ENCODE measurements around the gene MMADHC. TPM values are rescaled to one million over a fixed set of nuclear protein-coding genes. Genes with fewer than 3 reads are reported as not detected.

MMADHC gene
- total RNA-seq, 1 donor from 2014 or later: 182 TPM

- DNase-seq (ENCODE audit: low read depth): no peak
Measured at GRCh38 chr2:149559341-149560068, 28.1 kb downstream of the MMADHC start.

- no peak for DNase-seq (ENCODE audit: low read depth)
Measured at GRCh38 chr2:149556452-149556851, 31.1 kb downstream of the MMADHC start.

DNA sequence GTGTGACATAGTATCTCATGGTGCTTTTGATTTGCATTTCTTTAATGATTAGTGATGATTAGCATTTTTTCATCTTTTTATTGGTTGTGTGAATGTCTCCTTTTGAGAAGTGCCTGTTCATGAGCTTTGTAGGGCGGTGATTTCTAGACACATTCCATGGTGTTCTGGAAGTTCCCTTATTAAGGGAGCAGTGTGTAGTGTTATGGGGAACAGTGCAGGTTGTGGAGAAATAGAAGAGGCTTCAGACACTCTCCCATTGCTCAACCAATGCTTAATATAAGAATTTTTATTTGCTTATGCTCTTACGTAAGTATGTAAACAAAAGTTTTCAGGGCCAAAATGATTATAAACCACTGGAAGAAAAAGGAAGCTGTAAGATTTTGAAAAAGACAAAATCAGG, 34.7 kb downstream of the MMADHC start:
- DNase-seq (ENCODE audit: low read depth): no peak

GRCh38 chr2:149552226-149552625, 35.3 kb downstream of the MMADHC start:
- DNase-seq (ENCODE audit: low read depth): no peak

DNA sequence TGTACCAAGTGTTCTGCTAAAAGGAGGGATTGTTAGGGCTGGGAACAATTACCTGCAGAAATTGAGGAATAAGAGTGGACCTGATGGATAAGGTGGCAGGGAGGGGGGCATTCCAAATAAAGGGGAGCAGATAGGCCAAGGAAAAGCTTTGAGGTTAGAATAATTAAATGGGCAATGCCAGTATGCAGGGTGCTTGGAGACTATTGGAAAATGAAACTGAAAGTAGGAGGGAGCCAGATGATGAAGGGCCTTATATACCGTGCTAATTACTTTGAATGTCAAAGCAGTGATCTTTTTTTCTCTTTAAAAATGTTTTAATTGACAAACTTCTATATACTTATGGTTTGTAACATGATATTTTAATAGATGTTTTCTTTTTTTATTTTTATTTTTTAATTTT, 42.9 kb downstream of the MMADHC start:
- DNase-seq (ENCODE audit: low read depth): no peak

GRCh38 chr2:149543845-149544244, 43.7 kb downstream of the MMADHC start:
- DNase-seq (ENCODE audit: low read depth): no peak

GRCh38 chr2:149540138-149540537, 47.4 kb downstream of the MMADHC start:
- no peak for DNase-seq (ENCODE audit: low read depth)

- DNase-seq (ENCODE audit: low read depth): no peak
Measured at GRCh38 chr2:149538138-149538833, 49.3 kb downstream of the MMADHC start.

DNA sequence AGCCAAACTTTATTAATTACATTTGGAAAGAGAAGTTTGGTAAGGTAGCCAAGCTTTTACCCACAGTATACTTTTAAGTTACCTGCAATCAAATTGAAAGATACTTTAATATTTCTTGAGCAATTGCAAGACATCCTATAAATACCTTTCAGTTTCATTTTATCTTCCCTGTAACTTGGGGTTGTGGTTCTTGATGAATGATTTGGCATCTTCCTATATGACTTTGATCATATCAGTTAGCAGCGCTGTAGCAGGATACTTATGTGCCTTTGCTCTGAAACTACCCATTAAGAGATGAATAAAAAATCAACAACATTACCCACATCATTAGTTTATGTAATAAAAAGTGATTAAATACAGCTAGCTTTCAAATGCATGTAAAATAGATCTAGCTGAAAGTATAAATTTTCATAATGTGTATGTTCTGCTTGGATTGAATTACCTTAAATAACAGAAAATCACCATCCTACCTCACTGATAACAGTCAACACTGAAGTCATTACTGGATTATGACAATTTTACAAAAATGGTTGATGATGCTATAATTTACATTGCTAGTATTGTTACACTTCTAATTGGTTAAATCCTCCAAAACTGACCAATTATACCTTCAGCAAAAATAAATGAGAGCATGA, 50.4 kb downstream of the MMADHC start:
- no peak for DNase-seq (ENCODE audit: low read depth)

DNA sequence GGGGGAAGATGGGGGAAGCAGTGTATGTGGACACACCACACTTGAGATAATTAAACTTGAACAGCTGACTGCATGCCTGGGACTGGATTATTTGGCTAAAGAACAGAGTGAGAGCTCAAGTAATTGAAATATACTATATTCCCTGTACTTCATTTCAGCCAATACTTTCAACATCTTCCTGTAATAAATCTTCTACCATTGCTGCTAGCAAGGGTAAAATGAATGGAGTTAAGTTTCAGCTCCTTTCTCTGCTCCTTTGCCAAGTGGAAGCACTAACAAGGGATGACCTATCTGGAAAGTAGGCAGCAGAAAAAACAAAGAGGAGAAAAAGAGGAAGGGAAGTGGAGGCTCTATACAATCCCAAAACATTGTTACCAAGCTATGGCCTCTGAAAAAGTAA, 50.9 kb downstream of the MMADHC start:
- no peak for DNase-seq (ENCODE audit: low read depth)

- no peak for DNase-seq (ENCODE audit: low read depth)
Measured at GRCh38 chr2:149534674-149535073, 52.9 kb downstream of the MMADHC start.

- DNase-seq (ENCODE audit: low read depth): no peak
Measured at GRCh38 chr2:149528983-149529382, 58.6 kb downstream of the MMADHC start.

- DNase-seq (ENCODE audit: low read depth): no peak
Measured at GRCh38 chr2:149527998-149528755, 59.4 kb downstream of the MMADHC start.

- DNase-seq (ENCODE audit: low read depth): no peak
Measured at GRCh38 chr2:149526689-149527088, 60.9 kb downstream of the MMADHC start.

- no peak for DNase-seq (ENCODE audit: low read depth)
Measured at GRCh38 chr2:149525323-149525722, 62.3 kb downstream of the MMADHC start.
